T-helper 2 cell treated with Interferon-gamma antibody and Interleukin-4, amounts not matched to agents 100 ng/mL and 5 ng/mL, for 36 hours (primary cell): Measurements from ENCODE around the gene SORCS2. TPM values are rescaled to one million over a fixed set of nuclear protein-coding genes. Genes with fewer than 3 reads are reported as not detected.

Experiments
- intact Hi-C: fragments of 100-400 bp; cut with micrococcal nuclease; formaldehyde crosslinking; loops from one replicate; pipeline ENCODE4 v1.15.1; 2023
- total RNA-seq: library from RNA; stranded (reverse); gene quantifications from 2 replicates; pipeline ENCODE4 v1.2.3, GENCODE V29; 2022

Gene SORCS2
- 0.05 TPM in 1 of 2 replicates, not detected in the other for total RNA-seq

- intact Hi-C loops = loop anchor here (1.0 to 5.0 kb wide), 3 partner anchors 105 to 610 kb away; no protein-coding TSS in a partner anchor
Measured at GRCh38 chr4:7192252-7193029, at the start of gene SORCS2. SORCS2 (plus strand) TSS chr4:7192538.

- intact Hi-C loops = no loop called here
Measured at GRCh38 chr4:7144374-7145290, 47.7 kb upstream of the SORCS2 start.

GRCh38 chr4:7145291-7145934, 46.9 kb upstream of the SORCS2 start:
- intact Hi-C loops = no loop called here

- intact Hi-C loops = no loop called here
Measured at GRCh38 chr4:7146059-7146785, 46.1 kb upstream of the SORCS2 start.

GRCh38 chr4:7146786-7147115, 45.6 kb upstream of the SORCS2 start:
- intact Hi-C loops = no loop called here

GRCh38 chr4:7147261-7147660, 45.1 kb upstream of the SORCS2 start:
- intact Hi-C loops = no loop called here

GRCh38 chr4:7147661-7148310, 44.6 kb upstream of the SORCS2 start:
- intact Hi-C loops = no loop called here

- intact Hi-C loops = no loop called here
Measured at GRCh38 chr4:7148337-7148736, 44.0 kb upstream of the SORCS2 start.

GRCh38 chr4:7150036-7150635, 42.2 kb upstream of the SORCS2 start:
- intact Hi-C loops = no loop called here

GRCh38 chr4:7151668-7152227, 40.6 kb upstream of the SORCS2 start:
- intact Hi-C loops = no loop called here

- intact Hi-C loops = no loop called here
Measured at GRCh38 chr4:7153711-7154110, 38.6 kb upstream of the SORCS2 start.

- intact Hi-C loops = no loop called here
Measured at GRCh38 chr4:7154351-7154981, 37.9 kb upstream of the SORCS2 start.

GRCh38 chr4:7155590-7156071, 36.7 kb upstream of the SORCS2 start:
- intact Hi-C loops = no loop called here

GRCh38 chr4:7156328-7156727, 36.0 kb upstream of the SORCS2 start:
- intact Hi-C loops = no loop called here

- intact Hi-C loops = no loop called here
Measured at GRCh38 chr4:7156761-7157488, 35.4 kb upstream of the SORCS2 start.

- intact Hi-C loops = no loop called here
Measured at GRCh38 chr4:7157666-7158065, 34.7 kb upstream of the SORCS2 start.

- intact Hi-C loops = no loop called here
Measured at GRCh38 chr4:7158081-7158750, 34.1 kb upstream of the SORCS2 start.

GRCh38 chr4:7158991-7159390, 33.3 kb upstream of the SORCS2 start:
- intact Hi-C loops = no loop called here
